Measurements from ENCODE around the gene TTC34.

Gene TTC34

GRCh38 chr1:2644171-2644570 is 157.3 kb downstream of the TTC34 start:
- TF ChIP-seq CTCF (IDR thresholded peaks at IDR 0.05; ENCODE audit: low read depth, low read length) = no peak

GRCh38 chr1:2643414-2644077 is 157.9 kb downstream of the TTC34 start:
- TF ChIP-seq CTCF (IDR thresholded peaks at IDR 0.05; ENCODE audit: low read depth, low read length) = no peak
- no peak for DNase-seq (ENCODE audit: extremely low read depth, low read depth)

More at GRCh38 chr1:2644171-2644570, 157.3 kb downstream of the TTC34 start:
- DNase-seq (ENCODE audit: extremely low read depth, low read depth) = no peak

- TF ChIP-seq CTCF (IDR thresholded peaks at IDR 0.05; ENCODE audit: low read depth, low read length) = peak; percentile 12; the same call in 1 of the 2 replicates
- peak; percentile 54 for DNase-seq (ENCODE audit: extremely low read depth, low read depth)
These were observed 158.7 kb downstream of the TTC34 start for GRCh38 chr1:2642560-2643413.

- no peak for DNase-seq (ENCODE audit: extremely low read depth, low read depth)
- no peak for TF ChIP-seq CTCF (IDR thresholded peaks at IDR 0.05; ENCODE audit: low read depth, low read length)
These were observed 159.3 kb downstream of the TTC34 start for GRCh38 chr1:2642131-2642559.

- no peak for TF ChIP-seq CTCF (IDR thresholded peaks at IDR 0.05; ENCODE audit: low read depth, low read length)
- no peak for DNase-seq (ENCODE audit: extremely low read depth, low read depth)
These were observed 159.9 kb downstream of the TTC34 start for GRCh38 chr1:2641381-2642130.

- no peak for DNase-seq (ENCODE audit: extremely low read depth, low read depth)
- no peak for TF ChIP-seq CTCF (IDR thresholded peaks at IDR 0.05; ENCODE audit: low read depth, low read length)
These were observed 160.9 kb downstream of the TTC34 start for GRCh38 chr1:2640626-2641025.
